ENCODE results near the gene DSG2.

- TF ChIP-seq POLR2A (IDR thresholded peaks at IDR 0.05; ENCODE audit: extremely low read depth, insufficient read length) (no peak), CTCF (IDR thresholded peaks at IDR 0.05; ENCODE audit: low read depth, low read length) (no peak), MYC (IDR thresholded peaks at IDR 0.05; ENCODE audit: low read depth, low read length) (no peak)
- TF ChIP-seq, protein P1, sequence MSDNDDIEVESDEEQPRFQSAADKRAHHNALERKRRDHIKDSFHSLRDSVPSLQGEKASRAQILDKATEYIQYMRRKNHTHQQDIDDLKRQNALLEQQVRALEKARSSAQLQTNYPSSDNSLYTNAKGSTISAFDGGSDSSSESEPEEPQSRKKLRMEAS (IDR thresholded peaks at IDR 0.05; ENCODE audit: low read depth, low read length) = no peak
Measured at GRCh38 chr18:31577195-31577594, 79.2 kb downstream of the DSG2 start.

Measured in NB4 (cell line).